H1 (cell line): Measurements from ENCODE around the gene NIT2. TPM values are rescaled to one million over a fixed set of nuclear protein-coding genes. Genes with fewer than 3 reads are reported as not detected.

Experiments
- polyA plus RNA-seq, 7 experiments: library from polyadenylated mRNA; depleted of rRNA in 3 of 7; stranded (reverse) in 5 of 7; unstranded in 2 of 7; fragments of >200 nt in 5 of 7; fragments of 200-250 nt in 2 of 7; gene quantifications; 1 replicate in 5 of 7; 2 replicates in 1 of 7; 4 replicates in 1 of 7; pipeline versions ENCODE4 v1.2.1 to v1.2.3, GENCODE V29; 2011 to 2013; ENCODE audit warnings: missing spikeins in 2 of 7, mixed read lengths in 2 of 7
- total RNA-seq: library from RNA; stranded (reverse); fragmentation: NEBNext Ultra II Directional; extraction: Animal tissue kit (Norgen Biotek cat#: 25700); gene quantifications from 2 replicates; pipeline ENCODE4 v1.2.1, GENCODE V29; 2021
- TF ChIP-seq, protein P1 (sequence below): IDR thresholded peaks from 2 replicates; pipeline ENCODE4 v1.6.1; 2012; ENCODE audit warnings: inconsistent platforms

NIT2 gene
- total and polyA plus RNA-seq, 2 of the 8 experiments (the other 6 are each of a cell fraction or from before 2014, with no cell fraction given) = 15.2 to 25.3 TPM

DNA sequence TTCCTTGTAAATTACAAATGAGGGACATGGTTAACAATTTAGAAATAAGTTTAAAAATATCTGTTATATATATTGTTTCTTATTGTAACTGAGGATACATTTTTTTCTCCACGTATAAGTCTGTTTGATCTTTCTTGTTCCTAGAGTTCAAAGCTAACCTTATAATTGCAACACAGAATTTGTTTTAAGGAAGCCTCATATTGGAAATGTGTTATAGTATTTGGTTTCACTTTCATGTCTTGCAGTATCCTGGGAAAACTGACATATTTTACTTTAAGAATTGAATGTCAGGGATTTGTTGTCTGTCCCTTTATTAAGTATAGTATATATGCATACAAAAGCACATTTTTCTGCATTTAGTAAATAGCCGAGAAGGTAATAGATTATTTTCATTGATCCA, 23.5 kb upstream of the NIT2 start (continued):
- TF ChIP-seq, protein P1, sequence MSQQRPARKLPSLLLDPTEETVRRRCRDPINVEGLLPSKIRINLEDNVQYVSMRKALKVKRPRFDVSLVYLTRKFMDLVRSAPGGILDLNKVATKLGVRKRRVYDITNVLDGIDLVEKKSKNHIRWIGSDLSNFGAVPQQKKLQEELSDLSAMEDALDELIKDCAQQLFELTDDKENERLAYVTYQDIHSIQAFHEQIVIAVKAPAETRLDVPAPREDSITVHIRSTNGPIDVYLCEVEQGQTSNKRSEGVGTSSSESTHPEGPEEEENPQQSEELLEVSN = no peak
